Fibroblast of skin of scalp (primary cell): ENCODE results near the gene DDB1.

Source experiments
- DNase-seq: peaks from one replicate; pipeline ENCODE4 v3.0.0-alpha.2; 2013

DDB1 gene

GRCh38 chr11:61334434-61335354 lies 1.8 kb upstream of the DDB1 start:
- no peak for DNase-seq

GRCh38 chr11:61333550-61334433 lies 887 bp upstream of the DDB1 start:
- no peak for DNase-seq

DNA sequence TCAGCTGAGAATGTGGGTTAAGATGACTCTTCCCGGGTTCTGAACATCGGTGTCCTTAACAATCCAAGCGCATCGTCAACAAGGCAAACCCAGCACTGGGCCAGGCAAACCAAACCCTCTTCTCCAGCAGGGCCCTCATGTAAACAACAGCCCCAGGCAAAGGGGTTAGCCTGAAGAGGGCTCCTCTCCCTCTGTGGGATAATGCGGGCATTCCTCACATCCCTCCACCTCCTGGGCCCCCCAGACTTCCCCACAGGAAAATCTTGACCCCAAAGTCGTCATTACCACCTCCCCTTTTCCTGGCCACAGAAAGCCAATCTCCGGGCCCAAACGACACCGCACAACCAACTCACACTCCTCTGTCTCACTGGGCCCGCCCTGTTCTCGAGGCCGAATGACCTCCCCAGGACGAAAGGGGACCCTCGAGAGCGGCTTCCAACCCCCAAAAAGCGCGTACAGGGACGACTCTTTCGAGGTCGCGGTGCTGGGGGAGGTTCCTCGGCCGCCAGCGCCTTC lies 566 bp downstream of the DDB1 start:
- DNase-seq, result peak; percentile 22

DNA sequence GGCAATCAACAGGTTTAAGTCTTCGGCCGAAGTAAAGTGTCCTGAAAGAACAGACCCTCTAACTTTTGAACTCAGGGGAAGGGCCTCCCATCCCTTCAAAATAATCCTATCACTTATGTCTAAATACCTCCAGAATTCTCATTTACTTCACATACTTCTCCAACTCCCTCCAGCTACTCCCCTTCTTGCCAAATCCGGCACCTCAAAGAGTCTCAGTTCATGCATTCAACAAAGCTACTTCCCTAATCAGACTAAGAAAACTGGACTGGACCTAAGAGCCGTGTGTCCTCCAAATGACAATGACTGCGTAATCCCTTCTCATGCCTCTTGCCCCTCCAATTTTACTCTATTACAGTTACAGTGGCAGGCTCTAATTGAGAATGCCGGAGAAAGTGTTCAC lies 1.3 kb downstream of the DDB1 start:
- DNase-seq, result no peak

- no peak for DNase-seq
Measured at GRCh38 chr11:61329871-61330270, 3.0 kb downstream of the DDB1 start.

DNA sequence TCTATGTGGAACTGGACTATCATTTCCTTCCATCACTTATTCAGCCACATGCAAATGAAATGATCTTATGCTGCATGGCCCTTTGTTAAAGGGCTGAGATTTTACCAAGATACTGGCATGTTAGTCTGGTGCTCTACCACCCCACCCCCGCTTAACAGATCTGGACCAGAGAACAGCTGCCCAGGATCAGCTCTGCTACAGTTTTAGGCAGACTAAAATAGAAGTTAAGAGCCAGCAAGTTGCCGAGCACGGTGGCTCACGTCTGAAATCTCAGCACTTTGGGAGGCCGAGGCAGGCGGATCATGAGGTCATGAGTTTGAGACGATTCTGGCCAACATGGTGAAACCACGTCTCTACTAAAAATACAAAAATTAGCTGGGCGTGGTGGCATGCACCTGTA lies 4.6 kb downstream of the DDB1 start:
- no peak for DNase-seq

DNA sequence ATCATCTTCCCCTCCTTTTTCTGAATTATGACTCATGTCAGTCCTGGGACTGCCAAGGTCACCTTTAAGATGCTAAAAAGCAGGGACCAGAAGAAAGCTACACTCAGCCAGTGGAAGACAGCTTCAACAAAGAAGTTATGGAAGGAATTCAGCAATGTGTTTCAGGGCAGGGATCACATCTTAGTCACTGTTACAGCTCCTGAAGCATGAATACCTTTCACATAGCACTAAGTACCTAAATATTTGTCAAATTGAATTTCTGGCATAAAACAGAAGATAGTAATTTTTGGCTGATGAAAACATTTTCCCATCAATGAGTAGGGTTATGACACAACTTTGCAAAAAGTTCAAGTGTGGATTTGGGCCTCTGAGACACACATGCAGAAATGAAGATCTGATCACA lies 5.2 kb downstream of the DDB1 start:
- DNase-seq, result peak; percentile 5

DNA sequence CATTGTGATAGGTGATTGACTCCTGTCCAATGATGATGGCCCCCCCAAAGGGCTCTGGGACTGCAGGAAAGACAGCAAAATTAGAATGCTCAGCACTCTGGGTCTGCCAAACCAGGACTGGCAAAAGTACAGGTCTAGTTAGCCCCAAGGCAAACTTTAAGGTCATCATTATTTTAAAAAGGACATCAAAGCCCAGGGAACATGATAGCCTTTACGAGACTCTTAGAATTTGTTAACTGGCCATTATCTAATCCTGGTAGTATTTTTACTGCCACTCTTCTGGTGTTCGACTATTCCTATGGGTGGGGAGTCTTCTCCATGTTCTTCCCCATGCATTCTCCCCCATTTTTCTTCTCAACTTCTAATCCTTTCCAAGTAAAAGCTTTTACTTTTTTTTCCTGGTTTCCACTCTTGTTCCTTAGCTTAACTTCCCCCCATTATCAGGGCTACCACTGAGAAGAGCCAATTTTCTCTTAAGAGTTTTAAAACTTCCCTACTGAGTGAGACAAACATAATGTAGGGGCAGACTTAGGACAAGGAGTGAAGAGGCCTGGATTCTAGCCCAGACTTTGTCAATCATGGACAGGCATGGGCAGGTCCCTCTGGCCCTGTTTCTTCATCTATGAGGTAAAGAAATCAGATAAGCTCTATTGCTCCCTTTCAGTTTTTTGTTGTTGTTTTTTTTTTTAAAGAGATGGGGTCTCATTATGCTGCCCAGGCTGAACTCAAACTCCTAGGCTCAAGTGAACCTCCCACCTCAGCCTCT lies 7.1 kb downstream of the DDB1 start:
- DNase-seq, result no peak

- no peak for DNase-seq
Measured at GRCh38 chr11:61315260-61315659, 17.6 kb downstream of the DDB1 start.

- DNase-seq, result no peak
Measured at GRCh38 chr11:61310749-61311148, 22.2 kb downstream of the DDB1 start.

- no peak for DNase-seq
Measured at GRCh38 chr11:61309739-61310138, 23.2 kb downstream of the DDB1 start.

DNA sequence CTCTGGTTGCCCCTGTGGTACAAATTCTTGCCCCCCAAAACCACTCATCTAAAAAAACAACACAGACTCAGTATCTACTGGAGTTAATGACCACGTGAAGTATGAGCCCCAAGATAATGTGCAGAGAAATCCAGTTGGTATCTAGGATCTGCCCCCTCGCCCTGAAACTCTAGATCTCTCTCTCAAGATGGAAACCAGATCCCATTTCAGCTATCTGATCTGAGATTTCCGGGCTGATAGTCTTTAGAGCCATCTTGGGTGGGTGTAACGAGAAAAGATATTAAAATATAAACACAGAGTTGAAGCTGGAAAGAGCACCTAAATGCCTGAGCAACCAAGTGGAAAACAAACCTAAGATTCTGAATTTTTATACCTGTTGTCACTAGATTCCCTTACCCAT lies 23.8 kb downstream of the DDB1 start:
- DNase-seq, result no peak

DNA sequence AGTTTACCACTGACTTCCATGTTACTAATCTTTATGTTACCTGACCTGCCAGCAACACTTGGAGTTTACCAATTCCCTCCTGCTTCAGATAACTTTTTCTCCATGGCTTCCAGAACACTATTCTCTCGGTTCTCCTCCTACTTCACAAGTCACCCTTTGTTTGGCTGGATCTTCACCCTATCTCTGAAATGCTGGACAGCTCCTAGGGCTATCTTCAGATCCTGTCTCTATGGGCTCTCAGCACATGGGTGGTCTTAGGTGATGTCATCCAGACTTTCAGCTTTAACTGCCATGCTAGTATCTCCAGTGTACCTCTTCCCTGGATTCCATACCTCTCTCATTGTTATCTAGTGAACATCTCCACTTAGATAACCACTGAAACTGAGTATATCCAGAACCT lies 25.6 kb downstream of the DDB1 start:
- no peak for DNase-seq

- no peak for DNase-seq
Measured at GRCh38 chr11:61306221-61306620, 26.7 kb downstream of the DDB1 start.

DNA sequence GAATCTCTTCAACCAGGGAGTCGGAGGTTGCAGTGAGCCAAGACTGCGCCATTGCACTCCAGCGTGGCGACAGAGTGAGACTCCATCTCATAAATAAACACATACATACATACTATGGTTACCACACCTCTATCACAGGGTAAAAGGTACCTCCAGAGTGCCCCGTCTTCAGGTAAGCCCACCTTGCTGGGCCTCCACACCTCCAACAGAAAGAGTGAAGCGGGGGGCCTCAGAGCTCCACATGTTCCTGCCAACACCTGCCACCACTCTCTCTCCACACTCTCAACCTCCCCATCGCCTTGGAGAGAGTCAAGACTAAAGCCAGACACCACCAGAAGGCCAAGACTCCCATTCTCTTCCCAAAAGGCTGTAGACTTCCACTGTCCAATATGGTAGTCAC lies 27.5 kb downstream of the DDB1 start:
- no peak for DNase-seq

DNA sequence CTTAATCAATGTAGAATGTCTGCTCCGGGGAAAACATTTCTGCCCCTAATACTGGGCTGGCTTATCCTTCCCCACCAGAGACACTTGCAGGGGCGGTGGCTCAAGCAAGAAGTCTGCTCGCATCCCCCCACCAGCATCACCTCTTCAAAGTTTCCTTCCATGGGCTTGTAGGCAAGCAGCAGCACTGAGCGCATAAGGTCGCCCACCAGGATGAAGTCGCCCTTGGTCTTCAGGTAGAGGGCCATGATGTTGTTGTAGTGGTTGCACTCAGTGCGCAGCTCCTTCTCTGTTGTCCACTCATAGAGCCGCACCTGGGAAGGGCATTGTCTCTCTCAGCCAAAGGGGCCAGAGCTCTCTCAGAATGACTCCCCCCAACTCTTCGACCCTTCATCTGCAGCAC lies 29.2 kb downstream of the DDB1 start:
- DNase-seq, result no peak

GRCh38 chr11:61302550-61302949 lies 30.4 kb downstream of the DDB1 start:
- no peak for DNase-seq

- DNase-seq, result no peak
Measured at GRCh38 chr11:61298663-61299244, 34.2 kb downstream of the DDB1 start.

DNA sequence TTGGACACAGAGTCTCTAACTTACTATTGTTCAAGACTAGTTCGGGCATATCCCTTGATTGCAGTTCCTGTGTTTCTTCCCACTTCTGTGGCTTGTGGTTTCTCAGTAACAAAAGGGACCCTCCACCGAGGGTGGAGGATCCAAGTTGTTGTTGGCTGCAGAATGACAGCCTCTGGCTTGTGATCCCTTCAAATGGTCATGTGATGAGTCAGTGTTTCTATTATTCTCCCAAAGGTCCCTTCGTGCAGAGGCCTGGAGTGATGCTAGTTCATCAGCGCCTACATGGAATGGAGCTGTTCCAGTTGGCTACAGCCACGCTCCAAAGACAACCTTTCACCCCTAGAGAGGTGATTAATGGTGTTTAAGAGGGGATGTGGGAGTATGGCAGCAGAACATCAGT lies 35.2 kb downstream of the DDB1 start:
- DNase-seq, result peak; percentile 93

DNA sequence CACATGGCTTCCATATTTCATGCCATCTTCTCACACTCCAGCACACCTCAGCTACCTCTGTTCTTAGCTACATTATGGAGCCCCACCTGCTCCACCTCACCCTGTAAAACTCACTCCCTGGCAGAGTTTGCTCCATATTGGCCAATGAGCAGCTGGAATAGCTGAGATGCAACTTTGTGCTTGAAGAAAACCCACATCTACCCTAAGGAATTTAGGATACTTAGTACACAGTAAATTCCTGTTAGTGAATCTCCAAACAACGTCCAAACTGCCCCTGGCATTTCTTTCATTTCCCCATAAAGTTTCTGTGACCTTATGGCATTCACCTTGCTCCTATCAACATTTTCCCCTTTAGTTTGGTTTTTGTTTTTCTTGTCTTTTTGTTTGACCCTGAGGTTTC lies 35.6 kb downstream of the DDB1 start:
- no peak for DNase-seq

DNA sequence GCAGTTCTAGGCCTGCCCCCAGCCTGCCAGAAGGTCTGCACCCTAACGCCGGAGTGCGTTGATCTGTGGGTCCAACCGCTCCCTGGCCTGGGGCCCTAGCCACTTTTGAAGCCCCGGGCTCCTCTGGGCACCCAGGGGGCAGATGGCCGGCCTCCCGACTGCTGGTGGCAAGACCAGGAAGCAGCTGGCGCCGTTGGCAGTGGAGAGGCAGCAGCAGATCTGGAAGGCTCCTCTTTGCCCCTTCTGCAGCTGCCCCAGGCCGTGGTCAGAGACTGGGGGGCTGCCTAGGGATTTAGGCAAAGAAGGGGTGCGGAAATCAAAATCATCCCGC lies 37.3 kb downstream of the DDB1 start:
- DNase-seq, result no peak
